GM12878 (cell line): Measurements from ENCODE around the gene AGPAT4. TPM values are rescaled to one million over a fixed set of nuclear protein-coding genes. Genes with fewer than 3 reads are reported as not detected.

ENCODE experiments used
- ATAC-seq: fragments of 200-7000 bp; cut with Tn5 transposase; 3 replicates; pipeline ENCODE4 v1.9.1; 2020; ENCODE audit warnings: mild to moderate bottlenecking, moderate library complexity
- BruUV-seq: library from RNA; stranded (reverse); fragments of 400-500 nt; replicated peaks from 2 replicates; lab custom pipeline; 2021; lab: Mats Ljungman, UMichigan
- CTCF ChIA-PET: fragments of 300-600 bp; sonication (Branson Sonifier 250); formaldehyde crosslinking; extraction: SDS; loops from one replicate; lab custom pipeline; 2021; ENCODE audit warnings: inconsistent platforms; lab: Yijun Ruan, JAX
- POLR2A ChIA-PET: fragments of 350-600 bp; formaldehyde crosslinking; extraction: SDS; loops from one replicate; lab custom pipeline; 2021; ENCODE audit warnings: inconsistent platforms; lab: Charles Lee
- RAD21 ChIA-PET: fragments of 300-600 bp; sonication (Branson Sonifier 250); formaldehyde crosslinking; loops from one replicate; lab custom pipeline; 2023; ENCODE audit warnings: antibody characterized with exemption; ENCODE audit not compliant: unreplicated experiment; lab: Charles Lee
- SMC1A ChIA-PET: fragments of 300-600 bp; sonication (Branson Sonifier 250); formaldehyde crosslinking; loops from one replicate; lab custom pipeline; 2023; ENCODE audit not compliant: unreplicated experiment, uncharacterized antibody; lab: Charles Lee
- DNase-seq: peaks from one replicate; pipeline ENCODE4 v3.0.0-alpha.2; 2011; ENCODE audit warnings: low read depth, low spot score
- FAIRE-seq: peaks from 3 replicates; lab custom pipeline; 2011; peaks lifted over from hg19 to GRCh38; lab: Jason Lieb, UNC
- H2AFZ ChIP-seq: 2 replicates; pipeline ENCODE4 v1.6.0; 2011; ENCODE audit warnings: low read depth, low read length, control low read depth; ENCODE audit not compliant: control insufficient read depth
- H3K27ac ChIP-seq: 2 replicates; pipeline ENCODE4 v1.5.1; 2011; ENCODE audit warnings: control low read depth; ENCODE audit not compliant: control insufficient read depth, insufficient read depth
- H3K27me3 ChIP-seq, 2 experiments: replicated peaks in 1 of 2; 2 replicates each; pipeline versions ENCODE4 v1.6.0 to v1.6.1; 2011; ENCODE audit warnings: low read length in 1 of 2; ENCODE audit not compliant: control insufficient read depth in 2 of 2, insufficient read depth in 2 of 2
- H3K36me3 ChIP-seq, 2 experiments: 2 replicates each; pipeline ENCODE4 v1.5.1; 2011; ENCODE audit warnings: low read length in 1 of 2; ENCODE audit not compliant: control insufficient read depth in 2 of 2, insufficient read depth in 2 of 2
- H3K4me1 ChIP-seq: 2 replicates; pipeline ENCODE4 v1.6.1; 2011; ENCODE audit warnings: mild to moderate bottlenecking, low read length, moderate library complexity, mixed read lengths; ENCODE audit not compliant: control insufficient read depth, insufficient read depth
- H3K4me2 ChIP-seq: 2 replicates; pipeline ENCODE4 v1.6.0; 2011; ENCODE audit warnings: control low read depth; ENCODE audit not compliant: control insufficient read depth, insufficient read depth
- H3K4me3 ChIP-seq: fragments of 200-600 bp; sonication (generic); 2 replicates; pipeline ENCODE4 v1.5.1; 2016
- H3K79me2 ChIP-seq: 2 replicates; pipeline ENCODE4 v1.6.0; 2011; ENCODE audit warnings: low read length; ENCODE audit not compliant: control insufficient read depth, insufficient read depth
- H3K9ac ChIP-seq: 2 replicates; pipeline ENCODE4 v1.8.0; 2011; ENCODE audit warnings: low read length, control low read depth, mixed read lengths; ENCODE audit not compliant: control insufficient read depth, insufficient read depth
- H3K9me3 ChIP-seq: replicated peaks from 3 replicates; pipeline ENCODE4 v1.5.1; 2011; ENCODE audit warnings: mild to moderate bottlenecking, low read length; ENCODE audit not compliant: control insufficient read depth, insufficient read depth
- H4K20me1 ChIP-seq: 2 replicates; pipeline ENCODE4 v1.6.0; 2011; ENCODE audit not compliant: control insufficient read depth, insufficient read depth
- ASH2L ChIP-seq: fragments of 300-600, 200-600 bp; sonication (generic); IDR thresholded peaks from 2 replicates; pipeline ENCODE4 v1.6.1; 2017; ENCODE audit warnings: low read depth, mild to moderate bottlenecking, borderline replicate concordance
- ATF7 ChIP-seq: fragments of 450-650 bp; IDR thresholded peaks from 2 replicates; pipeline ENCODE4 v1.6.1; 2016; ENCODE audit warnings: low read depth, mild to moderate bottlenecking
- BRCA1 ChIP-seq: IDR thresholded peaks from 2 replicates; pipeline ENCODE4 v1.6.1; 2011; ENCODE audit warnings: low read depth, low read length, improper control_type of control experiment
- CBFB ChIP-seq: IDR thresholded peaks from 2 replicates; pipeline ENCODE4 v1.6.1; 2016; ENCODE audit warnings: antibody characterized with exemption, low read depth
- CBX5 ChIP-seq: sonication (generic); IDR thresholded peaks from 2 replicates; pipeline ENCODE4 v1.6.1; 2016; ENCODE audit warnings: low read depth, moderate library complexity, mild to moderate bottlenecking, inconsistent platforms
- CHD4 ChIP-seq: fragments of 200-600 bp; sonication (generic); IDR thresholded peaks from 2 replicates; pipeline ENCODE4 v1.6.1; 2016; ENCODE audit warnings: mild to moderate bottlenecking
- CREM ChIP-seq: IDR thresholded peaks from 2 replicates; pipeline ENCODE4 v1.6.1; 2014; ENCODE audit warnings: antibody characterized with exemption, low read depth
- EGR1 ChIP-seq, 2 experiments: IDR thresholded peaks; 1 replicate in 1 of 2; 2 replicates in 1 of 2; pipeline ENCODE4 v1.6.1; 2011 to 2012; ENCODE audit warnings: low read depth in 2 of 2, low read length in 2 of 2, borderline replicate concordance in 1 of 2, mild to moderate bottlenecking in 1 of 2, moderate library complexity in 1 of 2
- ETV6 ChIP-seq, 2 experiments: fragments of 450-650 bp in 1 of 2; IDR thresholded peaks in 1 of 2; conservative IDR thresholded peaks in 1 of 2; 2 replicates each; pipeline ENCODE4 v1.6.1; 2014; ENCODE audit warnings: antibody characterized with exemption in 1 of 2, borderline replicate concordance in 1 of 2, low read depth in 1 of 2, mild to moderate bottlenecking in 1 of 2, moderate library complexity in 1 of 2
- GABPA ChIP-seq: IDR thresholded peaks from 2 replicates; pipeline ENCODE4 v1.6.1; 2014; ENCODE audit warnings: antibody characterized with exemption, low read depth, mild to moderate bottlenecking, inconsistent platforms
- NFIC ChIP-seq: IDR thresholded peaks from 2 replicates; pipeline ENCODE4 v1.6.1; 2012; ENCODE audit warnings: low read depth, mild to moderate bottlenecking, inconsistent platforms, low read length, moderate library complexity
- NFYA ChIP-seq: IDR thresholded peaks from 2 replicates; pipeline ENCODE4 v1.6.1; 2011; ENCODE audit warnings: low read depth, mild to moderate bottlenecking, low read length, improper control_type of control experiment, borderline replicate concordance
- NR2F1 ChIP-seq: fragments of 450-650 bp; conservative IDR thresholded peaks from 2 replicates; pipeline ENCODE4 v1.6.1; 2017; ENCODE audit warnings: mild to moderate bottlenecking
- PAX8 ChIP-seq: fragments of 450-650 bp; IDR thresholded peaks from 2 replicates; pipeline ENCODE4 v1.6.1; 2017; ENCODE audit warnings: mild to moderate bottlenecking, moderate library complexity
- POLR2A ChIP-seq: IDR thresholded peaks from 2 replicates; pipeline ENCODE4 v1.6.1; 2011; ENCODE audit warnings: low read depth, mild to moderate bottlenecking, low read length
- POLR2AphosphoS2 ChIP-seq: IDR thresholded peaks from 2 replicates; pipeline ENCODE4 v1.6.1; 2011; ENCODE audit warnings: low read depth, mild to moderate bottlenecking, low read length, improper control_type of control experiment, moderate library complexity
- POU2F2 ChIP-seq: IDR thresholded peaks from 3 replicates; pipeline ENCODE4 v1.6.1; 2011; ENCODE audit warnings: low read depth, mild to moderate bottlenecking, low read length, borderline replicate concordance
- STAT1 ChIP-seq: fragments of 450-650 bp; conservative IDR thresholded peaks from 2 replicates; pipeline ENCODE4 v1.6.1; 2014; ENCODE audit warnings: antibody characterized with exemption, mild to moderate bottlenecking
- WGBS: methylation state at CpG from one replicate; pipeline ENCODE4 v1.1.6; 2016; ENCODE audit warnings: low lambda C conversion rate; ENCODE audit not compliant: insufficient replicate concordance, insufficient coverage; ENCODE audit errors: missing lambda C conversion rate; 5-methylcytosine and 5-hydroxymethylcytosine counted together
- in situ Hi-C: fragments of 300-500 bp; cut with MboI; formaldehyde crosslinking; loops from 9 replicates; pipeline ENCODE4 v1.14.3; 2018; ENCODE audit warnings: mixed read lengths
- intact Hi-C: fragments of 100-400 bp; cut with micrococcal nuclease; formaldehyde crosslinking; loops from one replicate; pipeline ENCODE4 v1.14.2; 2022; ENCODE audit not compliant: unreplicated experiment
- polyA plus RNA-seq, 11 experiments: library from polyadenylated mRNA; depleted of rRNA in 4 of 11; unstranded in 6 of 11; stranded (reverse) in 5 of 11; fragments of >200 nt; fragmentation: Nextera tagmentation in 4 of 11; fragmentation: Illumina TruSeq in 1 of 11; extraction: Ambion mirVana in 4 of 11; extraction: Trizol in 1 of 11; gene quantifications; 1 replicate in 1 of 11; 2 replicates in 10 of 11; pipeline versions ENCODE4 v1.2.1 to v1.2.3, GENCODE V29; 2011 to 2016; ENCODE audit warnings: inconsistent platforms in 2 of 11, missing spikeins in 2 of 11, low read depth in 1 of 11
- total RNA-seq, 4 experiments: library from RNA; depleted of rRNA in 3 of 4; stranded (reverse); fragments of >200 nt in 3 of 4; fragmentation: Illumina TruSeq in 1 of 4; extraction: Trizol in 1 of 4; gene quantifications; 2 replicates each; pipeline versions ENCODE4 v1.2.1 to v1.2.3, GENCODE V29; 2013 to 2021
- TF ChIP-seq, protein P1 (sequence below): fragments of 450-650 bp; IDR thresholded peaks from 2 replicates; pipeline ENCODE4 v1.6.1; 2016; ENCODE audit warnings: mild to moderate bottlenecking

The AGPAT4 gene
- total and polyA plus RNA-seq, 10 of the 15 experiments (the other 5 are each of a cell fraction or from before 2014, with no cell fraction given) = 0.34 to 2.2 (median 1.3) TPM

DNA sequence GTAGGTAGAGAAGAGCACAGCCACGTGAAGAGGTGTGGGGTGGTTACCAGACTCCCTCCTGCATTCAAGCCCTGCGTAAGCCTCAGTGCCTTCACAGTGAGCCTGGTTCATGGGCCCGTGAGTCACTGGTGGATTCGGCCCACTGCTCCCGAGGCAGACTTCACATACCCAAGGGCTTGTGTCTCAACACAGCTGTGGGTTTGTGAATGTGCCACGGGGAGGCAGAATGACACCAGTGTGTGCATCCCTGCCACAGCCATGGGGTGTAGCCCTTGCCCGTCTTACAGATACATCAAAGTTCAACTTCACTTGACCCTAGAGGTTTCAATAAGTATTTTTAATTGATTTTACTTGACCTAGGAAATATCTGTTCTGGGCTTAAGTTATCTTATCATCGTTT is 173.8 kb downstream of the AGPAT4 start:
- no TSS peak for BruUV-seq
- ChIA-PET CTCF (interaction anchor here (1.0 kb wide), 1 partner anchor 273 kb away, joined by 3 read pairs; no protein-coding TSS in a partner anchor), SMC1A (no interaction called here), RAD21 (no interaction called here), POLR2A (no interaction called here)
- Histone ChIP-seq H3K27me3 (no peaks in the 10 kb centered on the region), H3K4me1 (no peaks in the 10 kb centered on the region), H3K9ac (no peak overlapping the region), H3K79me2 (no peaks in the 10 kb centered on the region), H3K4me3 (no peak overlapping the region), H3K9me3 (no peaks in the 10 kb centered on the region), H3K4me2 (no peak overlapping the region), H4K20me1 (no peaks in the 10 kb centered on the region), H3K27ac (no peak overlapping the region), H3K36me3 (peaks cover 2 to 7% of the 10 kb centered on the region in 2 experiments; a peak in 3 of 4 replicates), H2AFZ (no peak overlapping the region)
- in situ Hi-C loops = no loop called here
- FAIRE-seq (no peak), ATAC-seq (no peak), DNase-seq (no peak)
- over 99% methylated on average over 8 of the region's 8 CpGs for WGBS
- TF ChIP-seq EGR1 (IDR thresholded peaks at IDR 0.05; ENCODE audit: borderline replicate concordance in 1 of 2, low read depth in 2 of 2, low read length in 2 of 2) (no peak), POLR2A (no peak), NFYA (no peak), ATF7 (no peak), POLR2AphosphoS2 (no peak), PAX8 (no peak), BRCA1 (no peak), ETV6 (conservative IDR thresholded peaks at IDR 0.05 in 1 of 2, IDR thresholded peaks at IDR 0.05 in 1 of 2; ENCODE audit: borderline replicate concordance in 1 of 2, low read depth in 1 of 2) (no peak), CHD4 (no peak), CBFB (no peak), NR2F1 (no peak), NFIC (no peak), CREM (no peak), POU2F2 (no peak), GABPA (no peak), STAT1 (no peak), CBX5 (no peak), ASH2L (no peak)
- TF ChIP-seq, protein P1, sequence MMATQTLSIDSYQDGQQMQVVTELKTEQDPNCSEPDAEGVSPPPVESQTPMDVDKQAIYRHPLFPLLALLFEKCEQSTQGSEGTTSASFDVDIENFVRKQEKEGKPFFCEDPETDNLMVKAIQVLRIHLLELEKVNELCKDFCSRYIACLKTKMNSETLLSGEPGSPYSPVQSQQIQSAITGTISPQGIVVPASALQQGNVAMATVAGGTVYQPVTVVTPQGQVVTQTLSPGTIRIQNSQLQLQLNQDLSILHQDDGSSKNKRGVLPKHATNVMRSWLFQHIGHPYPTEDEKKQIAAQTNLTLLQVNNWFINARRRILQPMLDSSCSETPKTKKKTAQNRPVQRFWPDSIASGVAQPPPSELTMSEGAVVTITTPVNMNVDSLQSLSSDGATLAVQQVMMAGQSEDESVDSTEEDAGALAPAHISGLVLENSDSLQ = no peak
- intact Hi-C loops = loop anchor here (5.0 kb wide), 2 partner anchors 168 to 272 kb away; no protein-coding TSS in a partner anchor
